Sigmoid colon (tissue), 4 donors: Measurements from ENCODE around the gene RTN4.

Experiments used
- CTCF ChIP-seq, 4 experiments: fragments of 450-650 bp in 3 of 4; fragments of 200-600 bp in 1 of 4; IDR thresholded peaks; one replicate each; pipeline ENCODE4 v1.5.1; 2016 to 2019; ENCODE audit warnings: antibody characterized with exemption in 4 of 4, mild to moderate bottlenecking in 3 of 4, moderate library complexity in 2 of 4
- POLR2AphosphoS5 ChIP-seq, 4 donors: sonication (generic); formaldehyde crosslinking; IDR thresholded peaks; one replicate each; pipeline ENCODE4 v1.6.1; 2017; ENCODE audit warnings: antibody characterized with exemption in 4 of 4

GRCh38 chr2:54964271-54964670 is 86.0 kb downstream of the RTN4 start:
- TF ChIP-seq CTCF (IDR thresholded peaks at IDR 0.05), result no peak
- no peak for TF ChIP-seq POLR2AphosphoS5 (IDR thresholded peaks at IDR 0.05)
